GM19438 (cell line): ENCODE data around the gene HCN2.

ENCODE experiments used
- ATAC-seq: cut with Tn5 transposase; IDR thresholded peaks from one replicate; pipeline ENCODE4 v1.9.1; 2021; ENCODE audit warnings: low read depth; ENCODE audit not compliant: unreplicated experiment

The HCN2 gene

GRCh38 chr19:570937-571565 is 18.6 kb upstream of the HCN2 start:
- ATAC-seq, result no peak

- no peak for ATAC-seq
Measured at GRCh38 chr19:571566-571974, 18.1 kb upstream of the HCN2 start.

GRCh38 chr19:572140-572742 is 17.4 kb upstream of the HCN2 start, which contains the start of gene BSG:
BSG (plus strand) TSS chr19:572596; CDS start chr19:572635, 39 bp downstream.
- ATAC-seq, result peak; percentile 63

GRCh38 chr19:572743-573518 is 16.8 kb upstream of the HCN2 start:
- ATAC-seq, result no peak

- no peak for ATAC-seq
Measured at GRCh38 chr19:573519-573825, 16.2 kb upstream of the HCN2 start.

- no peak for ATAC-seq
Measured at GRCh38 chr19:574658-575526, 14.8 kb upstream of the HCN2 start.

GRCh38 chr19:575527-576506 is 13.9 kb upstream of the HCN2 start:
- no peak for ATAC-seq

GRCh38 chr19:576768-577438 is 12.8 kb upstream of the HCN2 start:
- no peak for ATAC-seq

- ATAC-seq, result no peak
Measured at GRCh38 chr19:577439-578392, 12.0 kb upstream of the HCN2 start.

- no peak for ATAC-seq
Measured at GRCh38 chr19:579111-579841, 10.4 kb upstream of the HCN2 start.

- ATAC-seq, result no peak
Measured at GRCh38 chr19:579842-580155, 9.9 kb upstream of the HCN2 start.

- no peak for ATAC-seq
Measured at GRCh38 chr19:580274-580835, 9.3 kb upstream of the HCN2 start.

- no peak for ATAC-seq
Measured at GRCh38 chr19:581399-582111, 8.1 kb upstream of the HCN2 start.

- no peak for ATAC-seq
Measured at GRCh38 chr19:582497-583197, 7.0 kb upstream of the HCN2 start.

GRCh38 chr19:583198-583967 is 6.3 kb upstream of the HCN2 start:
- ATAC-seq, result no peak

- no peak for ATAC-seq
Measured at GRCh38 chr19:583968-584239, 5.8 kb upstream of the HCN2 start.
